Neural cell (in vitro differentiated cells): ENCODE results near the gene CPLANE1. TPM values are rescaled to one million over a fixed set of nuclear protein-coding genes. Genes with fewer than 3 reads are reported as not detected.

Source experiments
- H2AFZ ChIP-seq: fragments of 200-600, 300-800 bp; sonication (generic), shearing (Covaris generic); 2 replicates; pipeline ENCODE4 v1.6.0; 2014; ENCODE audit warnings: low read depth, mild to moderate bottlenecking, antibody characterized with exemption, low read length, moderate library complexity
- H3F3A ChIP-seq: fragments of 200-600 bp; shearing (Covaris generic); 2 replicates; pipeline ENCODE4 v1.6.1; 2016; ENCODE audit warnings: mild to moderate bottlenecking, moderate library complexity, mixed read lengths, antibody characterized with exemption, low read length; ENCODE audit not compliant: insufficient read depth, poor library complexity, severe bottlenecking
- H3K27ac ChIP-seq: fragments of 200-600, 300-800 bp; sonication (generic), shearing (Covaris generic); 2 replicates; pipeline ENCODE4 v1.5.1; 2014; ENCODE audit warnings: mild to moderate bottlenecking, low read length, moderate library complexity
- H3K27me3 ChIP-seq: fragments of 300-800, 200-600 bp; sonication (generic), shearing (Covaris generic); 2 replicates; pipeline ENCODE4 v1.6.0; 2014; ENCODE audit warnings: mild to moderate bottlenecking, low read depth, low read length, moderate library complexity; ENCODE audit not compliant: insufficient read depth
- H3K36me3 ChIP-seq: fragments of 300-800, 200-600 bp; sonication (generic), shearing (Covaris generic); 2 replicates; pipeline ENCODE4 v1.5.1; 2014; ENCODE audit warnings: mild to moderate bottlenecking, antibody characterized with exemption, low read length, moderate library complexity; ENCODE audit not compliant: insufficient read depth
- H3K4me2 ChIP-seq: fragments of 300-800, 200-600 bp; sonication (generic), shearing (Covaris generic); 2 replicates; pipeline ENCODE4 v1.6.0; 2014; ENCODE audit warnings: mild to moderate bottlenecking, low read length
- H3K4me3 ChIP-seq: fragments of 300-800, 200-600 bp; sonication (generic), shearing (Covaris generic); 2 replicates; pipeline ENCODE4 v1.5.1; 2014; ENCODE audit warnings: mild to moderate bottlenecking, low read length, moderate library complexity
- H3K79me2 ChIP-seq: fragments of 200-600 bp; shearing (Covaris generic); replicated peaks from 2 replicates; pipeline ENCODE4 v1.6.0; 2014; ENCODE audit warnings: mild to moderate bottlenecking, low read length, moderate library complexity; ENCODE audit not compliant: insufficient read depth
- H3K9ac ChIP-seq: fragments of 300-800, 200-600 bp; sonication (generic), shearing (Covaris generic); 2 replicates; pipeline ENCODE4 v1.6.1; 2016; ENCODE audit warnings: mild to moderate bottlenecking, low read length, mixed read lengths
- H3K9me2 ChIP-seq: fragments of 200-600 bp; shearing (Covaris generic); 2 replicates; pipeline ENCODE4 v1.6.1; 2016; ENCODE audit warnings: mild to moderate bottlenecking, low read length, mixed read lengths; ENCODE audit not compliant: insufficient read depth
- H3K9me3 ChIP-seq: fragments of 200-600, 300-800 bp; sonication (generic), shearing (Covaris generic); 2 replicates; pipeline ENCODE4 v1.6.1; 2016; ENCODE audit warnings: mild to moderate bottlenecking, mixed run types, low read length, moderate library complexity, mixed read lengths
- H4K20me1 ChIP-seq: fragments of 200-600 bp; shearing (Covaris generic); 2 replicates; pipeline ENCODE4 v1.6.1; 2016; ENCODE audit warnings: mild to moderate bottlenecking, mixed run types; ENCODE audit not compliant: insufficient read depth
- CTCF ChIP-seq: fragments of 450-650 bp; IDR thresholded peaks from 2 replicates; pipeline ENCODE4 v1.5.1; 2014; ENCODE audit warnings: antibody characterized with exemption, mild to moderate bottlenecking, moderate library complexity; ENCODE audit not compliant: poor library complexity, severe bottlenecking
- EP300 ChIP-seq: fragments of 450-650 bp; conservative IDR thresholded peaks from 2 replicates; pipeline ENCODE4 v1.6.1; 2014; ENCODE audit warnings: antibody characterized with exemption, mild to moderate bottlenecking, moderate library complexity; ENCODE audit not compliant: poor library complexity, severe bottlenecking
- EZH2 ChIP-seq: fragments of 200-600, 300-800 bp; shearing (Covaris generic), sonication (generic); IDR thresholded peaks from 2 replicates; pipeline ENCODE4 v1.6.1; 2014; ENCODE audit warnings: antibody characterized with exemption, low read length, borderline replicate concordance, mild to moderate bottlenecking; ENCODE audit not compliant: insufficient read depth, poor library complexity, severe bottlenecking
- MXI1 ChIP-seq: fragments of 450-650 bp; conservative IDR thresholded peaks from 2 replicates; pipeline ENCODE4 v1.6.1; 2014; ENCODE audit warnings: antibody characterized with exemption, mild to moderate bottlenecking; ENCODE audit not compliant: poor library complexity, severe bottlenecking
- POLR2AphosphoS5 ChIP-seq: IDR thresholded peaks from 2 replicates; pipeline ENCODE4 v1.6.1; 2012
- RAD21 ChIP-seq: fragments of 450-650 bp; conservative IDR thresholded peaks from 2 replicates; pipeline ENCODE4 v1.6.1; 2014; ENCODE audit warnings: antibody characterized with exemption, mild to moderate bottlenecking, moderate library complexity
- SMC3 ChIP-seq: fragments of 450-650 bp; conservative IDR thresholded peaks from 2 replicates; pipeline ENCODE4 v1.6.1; 2014; ENCODE audit warnings: antibody characterized with exemption, mild to moderate bottlenecking, moderate library complexity; ENCODE audit not compliant: poor library complexity
- TAF1 ChIP-seq: IDR thresholded peaks from 2 replicates; pipeline ENCODE4 v1.6.1; 2012; ENCODE audit warnings: low read depth
- polyA plus RNA-seq: library from polyadenylated mRNA; depleted of rRNA; stranded (reverse); fragments of >200 nt; gene quantifications from 2 replicates; pipeline ENCODE4 v1.2.3, GENCODE V29; 2014
- TF ChIP-seq, protein P1 (sequence below): IDR thresholded peaks from 2 replicates; pipeline ENCODE4 v1.6.1; 2012; ENCODE audit warnings: borderline replicate concordance

The CPLANE1 gene
- polyA plus RNA-seq, 1 donor from 2014 or later = 26.0 TPM

- H3K79me2 ChIP-seq = no peaks in the 10 kb centered on the region
- H3K27ac ChIP-seq = no peak overlapping the region
- no peak overlapping the region for H3K4me2 ChIP-seq
- no peak overlapping the region for H2AFZ ChIP-seq
- H3K9me2 ChIP-seq = no peaks in the 10 kb centered on the region
- no peaks in the 10 kb centered on the region for H3F3A ChIP-seq
- no peaks in the 10 kb centered on the region for H3K9me3 ChIP-seq
- TF ChIP-seq POLR2AphosphoS5 (no peak), RAD21 (no peak), MXI1 (no peak), EP300 (no peak), CTCF (no peak), TAF1 (no peak), EZH2 (no peak), SMC3 (no peak)
- TF ChIP-seq, protein P1, sequence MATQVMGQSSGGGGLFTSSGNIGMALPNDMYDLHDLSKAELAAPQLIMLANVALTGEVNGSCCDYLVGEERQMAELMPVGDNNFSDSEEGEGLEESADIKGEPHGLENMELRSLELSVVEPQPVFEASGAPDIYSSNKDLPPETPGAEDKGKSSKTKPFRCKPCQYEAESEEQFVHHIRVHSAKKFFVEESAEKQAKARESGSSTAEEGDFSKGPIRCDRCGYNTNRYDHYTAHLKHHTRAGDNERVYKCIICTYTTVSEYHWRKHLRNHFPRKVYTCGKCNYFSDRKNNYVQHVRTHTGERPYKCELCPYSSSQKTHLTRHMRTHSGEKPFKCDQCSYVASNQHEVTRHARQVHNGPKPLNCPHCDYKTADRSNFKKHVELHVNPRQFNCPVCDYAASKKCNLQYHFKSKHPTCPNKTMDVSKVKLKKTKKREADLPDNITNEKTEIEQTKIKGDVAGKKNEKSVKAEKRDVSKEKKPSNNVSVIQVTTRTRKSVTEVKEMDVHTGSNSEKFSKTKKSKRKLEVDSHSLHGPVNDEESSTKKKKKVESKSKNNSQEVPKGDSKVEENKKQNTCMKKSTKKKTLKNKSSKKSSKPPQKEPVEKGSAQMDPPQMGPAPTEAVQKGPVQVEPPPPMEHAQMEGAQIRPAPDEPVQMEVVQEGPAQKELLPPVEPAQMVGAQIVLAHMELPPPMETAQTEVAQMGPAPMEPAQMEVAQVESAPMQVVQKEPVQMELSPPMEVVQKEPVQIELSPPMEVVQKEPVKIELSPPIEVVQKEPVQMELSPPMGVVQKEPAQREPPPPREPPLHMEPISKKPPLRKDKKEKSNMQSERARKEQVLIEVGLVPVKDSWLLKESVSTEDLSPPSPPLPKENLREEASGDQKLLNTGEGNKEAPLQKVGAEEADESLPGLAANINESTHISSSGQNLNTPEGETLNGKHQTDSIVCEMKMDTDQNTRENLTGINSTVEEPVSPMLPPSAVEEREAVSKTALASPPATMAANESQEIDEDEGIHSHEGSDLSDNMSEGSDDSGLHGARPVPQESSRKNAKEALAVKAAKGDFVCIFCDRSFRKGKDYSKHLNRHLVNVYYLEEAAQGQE = no peak
- no peaks in the 10 kb centered on the region for H3K27me3 ChIP-seq
- no peak overlapping the region for H3K9ac ChIP-seq
- H3K4me3 ChIP-seq = no peak overlapping the region
- no peaks in the 10 kb centered on the region for H3K36me3 ChIP-seq
- no peaks in the 10 kb centered on the region for H4K20me1 ChIP-seq
Observed at GRCh38 chr5:37197340-37198050, 51.7 kb downstream of the CPLANE1 start.

DNA sequence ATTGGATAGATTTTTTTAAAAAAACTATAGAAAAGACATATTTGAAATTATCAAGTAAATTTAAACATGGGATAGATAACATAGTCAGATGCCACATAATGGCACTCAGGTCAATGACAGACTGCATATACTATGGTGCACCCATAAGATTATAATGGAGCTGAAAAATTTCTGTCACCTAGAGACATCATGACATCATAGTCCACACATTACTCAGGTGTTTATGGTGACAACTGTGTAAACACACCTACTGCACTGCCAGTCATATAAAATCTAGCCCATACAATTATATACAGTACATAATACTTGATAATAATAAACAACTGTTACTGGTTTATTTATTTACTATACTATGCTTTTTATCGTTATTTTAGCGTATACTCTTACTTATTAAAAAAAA is 58.6 kb downstream of the CPLANE1 start:
- H3F3A ChIP-seq = no peaks in the 10 kb centered on the region

More for the DNA sequence above, 58.6 kb downstream of the CPLANE1 start:
- Histone ChIP-seq H3K4me2 (no peak overlapping the region), H2AFZ (no peak overlapping the region), H4K20me1 (no peaks in the 10 kb centered on the region), H3K9me3 (no peaks in the 10 kb centered on the region), H3K36me3 (no peaks in the 10 kb centered on the region), H3K9me2 (no peaks in the 10 kb centered on the region), H3K27ac (no peak overlapping the region), H3K9ac (no peak overlapping the region), H3K27me3 (no peaks in the 10 kb centered on the region), H3K4me3 (no peak overlapping the region), H3K79me2 (no peaks in the 10 kb centered on the region)
- TF ChIP-seq TAF1 (no peak), POLR2AphosphoS5 (no peak), EP300 (no peak), RAD21 (no peak), CTCF (no peak), SMC3 (no peak), EZH2 (no peak), MXI1 (no peak)
- TF ChIP-seq, protein P1 = no peak
